Prostate gland (tissue), 2 donors: ENCODE measurements around the gene IFNGR1. TPM values are rescaled to one million over a fixed set of nuclear protein-coding genes. Genes with fewer than 3 reads are reported as not detected.

ENCODE experiments used
- DNase-seq: peaks from one replicate; pipeline ENCODE4 v3.0.0-alpha.2; 2019; ENCODE audit warnings: low spot score
- H3K27ac ChIP-seq, 2 donors: fragments of 200-600 bp; sonication (generic); 2 replicates each; pipeline ENCODE4 v1.5.1; 2017 to 2019
- H3K27me3 ChIP-seq: fragments of 200-600 bp; sonication (generic); replicated peaks from 2 replicates; pipeline ENCODE4 v1.5.1; 2019; ENCODE audit not compliant: insufficient read depth
- H3K36me3 ChIP-seq, 2 donors: fragments of 200-600 bp; sonication (generic); 1 replicate in 1 of 2; 2 replicates in 1 of 2; pipeline versions ENCODE4 v1.5.1 to v1.8.1; 2017 to 2019
- H3K4me1 ChIP-seq: fragments of 200-600 bp; sonication (generic); replicated peaks from 2 replicates; pipeline ENCODE4 v1.5.1; 2019
- H3K4me3 ChIP-seq, 2 donors: fragments of 200-600 bp; sonication (generic); 2 replicates each; pipeline ENCODE4 v1.5.1; 2017 to 2019
- H3K9me3 ChIP-seq: fragments of 200-600 bp; sonication (generic); 2 replicates; pipeline ENCODE4 v1.5.1; 2017
- CTCF ChIP-seq, 4 experiments: fragments of 200-600 bp in 2 of 4; fragments of 450-650 bp in 2 of 4; sonication (generic) in 2 of 4; IDR thresholded peaks; 1 replicate in 3 of 4; 2 replicates in 1 of 4; pipeline ENCODE4 v1.5.1; 2016 to 2019; ENCODE audit warnings: antibody characterized with exemption in 4 of 4, mild to moderate bottlenecking in 2 of 4, moderate library complexity in 2 of 4
- POLR2A ChIP-seq: fragments of 450-650 bp; IDR thresholded peaks from one replicate; pipeline ENCODE4 v1.6.1; 2016; ENCODE audit warnings: antibody characterized with exemption, mild to moderate bottlenecking
- POLR2AphosphoS5 ChIP-seq: sonication (generic); formaldehyde crosslinking; IDR thresholded peaks from one replicate; pipeline ENCODE4 v1.6.1; 2017; ENCODE audit warnings: antibody characterized with exemption
- WGBS: methylation state at CpG from one replicate; pipeline ENCODE4 v1.1.5; 2018; 5-methylcytosine and 5-hydroxymethylcytosine counted together
- intact Hi-C: fragments of 100-400 bp; cut with DNase I; formaldehyde crosslinking; loops from one replicate; pipeline ENCODE4 v1.14.2; 2022
- total RNA-seq, 2 donors: library from RNA; depleted of rRNA; stranded (reverse); fragments of >200 nt; gene quantifications; one replicate each; pipeline ENCODE4 v1.1.0, GENCODE V29; 2016

Gene IFNGR1
- total RNA-seq, 2 donors from 2014 or later = 65.3 to 93.7 TPM

GRCh38 chr6:137171824-137172733 is 47.1 kb downstream of the IFNGR1 start:
- WGBS = 42% methylated on average over 13 of the region's 13 CpGs
- Histone ChIP-seq H3K4me1 (no peaks in the 10 kb centered on the region), H3K27ac (no peak overlapping the region), H3K36me3 (no peaks in the 10 kb centered on the region), H3K9me3 (no peaks in the 10 kb centered on the region), H3K4me3 (no peak overlapping the region), H3K27me3 (no peaks in the 10 kb centered on the region)
- intact Hi-C loops = no loop called here
- DNase-seq = peak; percentile 21
- TF ChIP-seq POLR2AphosphoS5 (peak; percentile 48), CTCF (IDR thresholded peaks at IDR 0.05) (no peak)

- H3K4me3 ChIP-seq = no peak overlapping the region
- no peak for TF ChIP-seq POLR2AphosphoS5
- no peaks in the 10 kb centered on the region for H3K9me3 ChIP-seq
- no peaks in the 10 kb centered on the region for H3K36me3 ChIP-seq
- no peak overlapping the region for H3K27ac ChIP-seq
- no peaks in the 10 kb centered on the region for H3K27me3 ChIP-seq
- H3K4me1 ChIP-seq = no peaks in the 10 kb centered on the region
- DNase-seq = no peak
- 79% methylated on average over 1 of the region's 1 CpG for WGBS
- intact Hi-C loops = no loop called here
Observed at GRCh38 chr6:137171053-137171374, 48.2 kb downstream of the IFNGR1 start.

GRCh38 chr6:137170266-137171052 is 48.7 kb downstream of the IFNGR1 start:
- TF ChIP-seq CTCF (IDR thresholded peaks at IDR 0.05) (no peak), POLR2A (no peak), POLR2AphosphoS5 (no peak)
- intact Hi-C loops = no loop called here
- 86% methylated on average over 13 of the region's 13 CpGs for WGBS
- Histone ChIP-seq H3K36me3 (no peaks in the 10 kb centered on the region), H3K9me3 (no peaks in the 10 kb centered on the region), H3K27me3 (no peaks in the 10 kb centered on the region), H3K4me3 (no peak overlapping the region), H3K4me1 (no peaks in the 10 kb centered on the region), H3K27ac (no peak overlapping the region)
- DNase-seq = no peak

- intact Hi-C loops = no loop called here
- no peak for DNase-seq
- no peaks in the 10 kb centered on the region for H3K36me3 ChIP-seq
- no peak overlapping the region for H3K27ac ChIP-seq
- H3K4me1 ChIP-seq = no peaks in the 10 kb centered on the region
- WGBS = 97% methylated on average over 4 of the region's 4 CpGs
- no peak overlapping the region for H3K4me3 ChIP-seq
- H3K9me3 ChIP-seq = no peaks in the 10 kb centered on the region
- no peak for TF ChIP-seq POLR2A
- TF ChIP-seq CTCF (IDR thresholded peaks at IDR 0.05) = no peak
- TF ChIP-seq POLR2AphosphoS5 = no peak
- H3K27me3 ChIP-seq = no peaks in the 10 kb centered on the region
Observed at GRCh38 chr6:137167702-137168377, 51.3 kb downstream of the IFNGR1 start.
